ENCODE data around the gene ARF3. TPM values are rescaled to one million over a fixed set of nuclear protein-coding genes. Genes with fewer than 3 reads are reported as not detected.

The ARF3 gene
- total and polyA plus RNA-seq, 2 donors (not counting 1 experiment from before 2014, with no cell fraction given) = 28.1 to 182 TPM

- Histone ChIP-seq H3K9ac (ENCODE audit: insufficient read depth, low read length) (no peak overlapping the region), H3K9me3 (ENCODE audit: control insufficient read depth, insufficient read depth, low read depth, low read length) (no peaks in the 10 kb centered on the region), H3K36me3 (ENCODE audit: control insufficient read depth, insufficient read depth, low read length) (no peaks in the 10 kb centered on the region), H3K27me3 (ENCODE audit: control insufficient read depth, insufficient read depth, low read length) (no peaks in the 10 kb centered on the region), H3K27ac (ENCODE audit: insufficient read depth, low read length) (no peak overlapping the region), H4K20me1 (ENCODE audit: control insufficient read depth, extremely low read depth, insufficient read depth, low read length) (no peaks in the 10 kb centered on the region), H2AFZ (ENCODE audit: low read length) (peak overlapping the region; percentile 90), H3K79me2 (ENCODE audit: control insufficient read depth, insufficient read depth, low read length) (peaks cover 38% of the 10 kb centered on the region), H3K4me1 (ENCODE audit: control insufficient read depth, extremely low read depth, insufficient read depth, low read length) (peaks cover 9% of the 10 kb centered on the region), H3K4me3 (replicated peaks in 1 of 4; ENCODE audit: control extremely low read depth in 1 of 4, insufficient read depth in 1 of 4, low read depth in 3 of 4, low read length in 4 of 4) (peak overlapping the region in 3 of 4 experiments; percentile 93 to 95 (median 94)), H3K4me2 (ENCODE audit: extremely low read depth, insufficient read depth, low read length) (peak overlapping the region; percentile 96)
- no peak for DNase-seq (ENCODE audit: low read depth in 2 of 2)
- TF ChIP-seq CTCF (conservative IDR thresholded peaks at IDR 0.05 in 1 of 2, IDR thresholded peaks at IDR 0.05 in 1 of 2; ENCODE audit: low read depth in 1 of 2, low read length in 2 of 2) (no peak), EZH2 (IDR thresholded peaks at IDR 0.05; ENCODE audit: low read length, missing control alignments) (no peak)
These were observed 732 bp upstream of the ARF3 start for GRCh38 chr12:48958049-48958388.

GRCh38 chr12:48956279-48957140, 777 bp downstream of the ARF3 start:
- H3K27ac ChIP-seq (ENCODE audit: insufficient read depth, low read length) = peak overlapping the region; percentile 83
- H3K36me3 ChIP-seq (ENCODE audit: control insufficient read depth, insufficient read depth, low read length) = peaks cover 2% of the 10 kb centered on the region
- no peaks in the 10 kb centered on the region for H4K20me1 ChIP-seq (ENCODE audit: control insufficient read depth, extremely low read depth, insufficient read depth, low read length)
- peak overlapping the region; percentile 50 for H2AFZ ChIP-seq (ENCODE audit: low read length)
- H3K9ac ChIP-seq (ENCODE audit: insufficient read depth, low read length) = peak overlapping the region; percentile 91
- peak overlapping the region; percentile 96 for H3K4me2 ChIP-seq (ENCODE audit: extremely low read depth, insufficient read depth, low read length)
- no peak for TF ChIP-seq EZH2 (IDR thresholded peaks at IDR 0.05; ENCODE audit: low read length, missing control alignments)
- DNase-seq (ENCODE audit: low read depth in 2 of 2) = peak; percentile 97 to 99
- peak overlapping the region; percentile 93 to 95 (median 94) for H3K4me3 ChIP-seq (replicated peaks in 1 of 4; ENCODE audit: control extremely low read depth in 1 of 4, insufficient read depth in 1 of 4, low read depth in 3 of 4, low read length in 4 of 4)
- no peaks in the 10 kb centered on the region for H3K27me3 ChIP-seq (ENCODE audit: control insufficient read depth, insufficient read depth, low read length)
- no peaks in the 10 kb centered on the region for H3K9me3 ChIP-seq (ENCODE audit: control insufficient read depth, insufficient read depth, low read depth, low read length)
- H3K79me2 ChIP-seq (ENCODE audit: control insufficient read depth, insufficient read depth, low read length) = peaks cover 46% of the 10 kb centered on the region
- peaks cover 8% of the 10 kb centered on the region for H3K4me1 ChIP-seq (ENCODE audit: control insufficient read depth, extremely low read depth, insufficient read depth, low read length)

- no peaks in the 10 kb centered on the region for H3K27me3 ChIP-seq (ENCODE audit: control insufficient read depth, insufficient read depth, low read length)
- H3K79me2 ChIP-seq (ENCODE audit: control insufficient read depth, insufficient read depth, low read length) = peaks cover 48% of the 10 kb centered on the region
- no peak overlapping the region for H3K4me2 ChIP-seq (ENCODE audit: extremely low read depth, insufficient read depth, low read length)
- H3K9me3 ChIP-seq (ENCODE audit: control insufficient read depth, insufficient read depth, low read depth, low read length) = no peaks in the 10 kb centered on the region
- H4K20me1 ChIP-seq (ENCODE audit: control insufficient read depth, extremely low read depth, insufficient read depth, low read length) = no peaks in the 10 kb centered on the region
- TF ChIP-seq CTCF (conservative IDR thresholded peaks at IDR 0.05 in 1 of 2, IDR thresholded peaks at IDR 0.05 in 1 of 2; ENCODE audit: low read depth in 1 of 2, low read length in 2 of 2) (no peak), EZH2 (IDR thresholded peaks at IDR 0.05; ENCODE audit: low read length, missing control alignments) (no peak)
- no peak overlapping the region for H2AFZ ChIP-seq (ENCODE audit: low read length)
- H3K4me1 ChIP-seq (ENCODE audit: control insufficient read depth, extremely low read depth, insufficient read depth, low read length) = peaks cover 6% of the 10 kb centered on the region
- H3K4me3 ChIP-seq (replicated peaks in 1 of 4; ENCODE audit: control extremely low read depth in 1 of 4, insufficient read depth in 1 of 4, low read depth in 3 of 4, low read length in 4 of 4) = no peak overlapping the region
- DNase-seq (ENCODE audit: low read depth in 2 of 2) = no peak
- H3K36me3 ChIP-seq (ENCODE audit: control insufficient read depth, insufficient read depth, low read length) = peaks cover 2% of the 10 kb centered on the region
- no peak overlapping the region for H3K9ac ChIP-seq (ENCODE audit: insufficient read depth, low read length)
- H3K27ac ChIP-seq (ENCODE audit: insufficient read depth, low read length) = no peak overlapping the region
These were observed 2.3 kb downstream of the ARF3 start for GRCh38 chr12:48954841-48955501.
